DOHH2 (cell line): ENCODE data around the gene CERS5.

ENCODE experiments used
- EZH2phosphoT487 ChIP-seq: fragments of 200-600 bp; sonication (generic); IDR thresholded peaks from 2 replicates; pipeline ENCODE4 v1.6.1; 2017; ENCODE audit warnings: borderline replicate concordance, mild to moderate bottlenecking, antibody characterized with exemption, low read length, moderate library complexity, mixed read lengths
- TF ChIP-seq, protein P1 (sequence below): fragments of 200-600 bp; sonication (generic); IDR thresholded peaks from one replicate; pipeline ENCODE4 v1.5.1; 2014; ENCODE audit warnings: antibody characterized with exemption, mild to moderate bottlenecking, low read depth, low read length; ENCODE audit not compliant: poor library complexity, severe bottlenecking

DNA sequence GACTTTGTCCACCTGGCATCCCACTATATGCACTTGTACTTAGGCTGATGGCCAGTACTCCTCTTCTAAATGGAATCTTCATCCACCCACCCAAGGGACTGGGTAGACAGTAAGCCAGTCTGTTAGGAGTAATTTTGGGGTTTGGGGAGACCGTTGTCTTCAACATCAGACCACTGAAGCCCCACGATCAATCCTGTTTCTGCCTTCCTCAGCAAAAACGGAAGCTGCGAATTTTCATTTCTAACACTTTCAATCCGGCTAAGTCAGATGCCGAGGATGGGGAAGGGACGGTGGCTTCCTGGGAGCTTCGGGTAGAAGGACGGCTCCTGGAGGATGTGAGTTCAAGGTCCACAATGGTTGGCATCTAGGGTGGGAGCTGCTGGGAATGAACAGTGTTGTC, 80.0 kb downstream of the CERS5 start:
- TF ChIP-seq, protein P1, sequence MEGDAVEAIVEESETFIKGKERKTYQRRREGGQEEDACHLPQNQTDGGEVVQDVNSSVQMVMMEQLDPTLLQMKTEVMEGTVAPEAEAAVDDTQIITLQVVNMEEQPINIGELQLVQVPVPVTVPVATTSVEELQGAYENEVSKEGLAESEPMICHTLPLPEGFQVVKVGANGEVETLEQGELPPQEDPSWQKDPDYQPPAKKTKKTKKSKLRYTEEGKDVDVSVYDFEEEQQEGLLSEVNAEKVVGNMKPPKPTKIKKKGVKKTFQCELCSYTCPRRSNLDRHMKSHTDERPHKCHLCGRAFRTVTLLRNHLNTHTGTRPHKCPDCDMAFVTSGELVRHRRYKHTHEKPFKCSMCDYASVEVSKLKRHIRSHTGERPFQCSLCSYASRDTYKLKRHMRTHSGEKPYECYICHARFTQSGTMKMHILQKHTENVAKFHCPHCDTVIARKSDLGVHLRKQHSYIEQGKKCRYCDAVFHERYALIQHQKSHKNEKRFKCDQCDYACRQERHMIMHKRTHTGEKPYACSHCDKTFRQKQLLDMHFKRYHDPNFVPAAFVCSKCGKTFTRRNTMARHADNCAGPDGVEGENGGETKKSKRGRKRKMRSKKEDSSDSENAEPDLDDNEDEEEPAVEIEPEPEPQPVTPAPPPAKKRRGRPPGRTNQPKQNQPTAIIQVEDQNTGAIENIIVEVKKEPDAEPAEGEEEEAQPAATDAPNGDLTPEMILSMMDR, result no peak
- no peak for TF ChIP-seq EZH2phosphoT487
